KMS-11 (cell line): ENCODE results near the gene ASH1L.
"Not testable (repeated sequence)": the region's sequence is repeated elsewhere in the genome, so short reads cannot be mapped to it uniquely, and the experiment has no call there.

Experiments
- H2AFZ ChIP-seq: fragments of 200-600 bp; sonication (generic); 2 replicates; pipeline ENCODE4 v1.6.1; 2016; ENCODE audit warnings: antibody characterized with exemption, mixed run types, low read depth
- H3K27ac ChIP-seq: fragments of 200-600 bp; sonication (generic); 2 replicates; pipeline ENCODE4 v1.6.1; 2016; ENCODE audit warnings: mild to moderate bottlenecking, mixed run types
- H3K27me3 ChIP-seq: fragments of 200-600 bp; sonication (generic); 2 replicates; pipeline ENCODE4 v1.6.1; 2017; ENCODE audit warnings: mild to moderate bottlenecking, low read depth, mixed run types, moderate library complexity; ENCODE audit not compliant: insufficient read depth
- H3K36me3 ChIP-seq: fragments of 200-600 bp; sonication (generic); 2 replicates; pipeline ENCODE4 v1.6.1; 2017; ENCODE audit warnings: mild to moderate bottlenecking, mixed run types; ENCODE audit not compliant: insufficient read depth
- H3K4me1 ChIP-seq: fragments of 200-600 bp; sonication (generic); 2 replicates; pipeline ENCODE4 v1.6.1; 2016; ENCODE audit warnings: mild to moderate bottlenecking, low read depth, mixed run types; ENCODE audit not compliant: poor library complexity, severe bottlenecking
- H3K4me2 ChIP-seq: fragments of 200-600 bp; sonication (generic); 2 replicates; pipeline ENCODE4 v1.7.0; 2016; ENCODE audit warnings: mild to moderate bottlenecking, mixed run types
- H3K4me3 ChIP-seq: fragments of 200-600 bp; sonication (generic); IDR thresholded peaks from 2 replicates; pipeline ENCODE4 v1.6.1; 2017; ENCODE audit warnings: low read depth, low read length, mixed read lengths; ENCODE audit not compliant: insufficient read depth
- H3K79me2 ChIP-seq: fragments of 200-600 bp; sonication (generic); 2 replicates; pipeline ENCODE4 v1.6.1; 2016; ENCODE audit warnings: low read depth, mixed run types; ENCODE audit not compliant: insufficient read depth
- H3K9ac ChIP-seq: fragments of 200-600 bp; sonication (generic); 2 replicates; pipeline ENCODE4 v1.6.1; 2016; ENCODE audit warnings: mild to moderate bottlenecking, mixed run types
- H4K20me1 ChIP-seq: fragments of 200-600 bp; sonication (generic); 2 replicates; pipeline ENCODE4 v1.6.1; 2016; ENCODE audit warnings: mild to moderate bottlenecking, mixed run types; ENCODE audit not compliant: insufficient read depth
- CTCF ChIP-seq: fragments of 200-600 bp; sonication (generic); conservative IDR thresholded peaks from 2 replicates; pipeline ENCODE4 v1.6.1; 2017; ENCODE audit warnings: low read depth, mild to moderate bottlenecking, antibody characterized with exemption, low read length, moderate library complexity, mixed read lengths

ASH1L gene

GRCh38 chr1:155562581-155563376 lies at the start of gene ASH1L:
TSS of gene ASH1L (minus strand) at chr1:155562803. CDS start at chr1:155521519, 41,284 bp downstream.
- peak within 1 kb of the TSS; percentile 34 for H3K4me3 ChIP-seq
- H3K9ac ChIP-seq, result peak within 1 kb of the TSS; percentile 95
- peaks cover 38% of the 10 kb centered on the region for H4K20me1 ChIP-seq
- TF ChIP-seq CTCF, result peak; percentile 26; the same call in 1 of the 2 replicates
- H2AFZ ChIP-seq, result peak within 1 kb of the TSS; percentile 75
- H3K4me1 ChIP-seq, result peaks cover 44% of the 10 kb centered on the region
- H3K27me3 ChIP-seq, result no peaks in the 10 kb centered on the region
- H3K4me2 ChIP-seq, result peak within 1 kb of the TSS; percentile 93
- peaks cover 11% of the 10 kb centered on the region; the same call in 1 of the 2 replicates for H3K36me3 ChIP-seq
- peaks cover 94% of the 10 kb centered on the region for H3K79me2 ChIP-seq
- peak within 1 kb of the TSS; percentile 91 for H3K27ac ChIP-seq

- not testable (repeated sequence) for H3K36me3 ChIP-seq, H3K4me2 ChIP-seq, H4K20me1 ChIP-seq, H3K4me3 ChIP-seq, H3K4me1 ChIP-seq, H3K27ac ChIP-seq, H3K27me3 ChIP-seq, H3K79me2 ChIP-seq
- H3K9ac ChIP-seq, result peak overlapping the region; percentile 46; the same call in 1 of the 2 replicates
- H2AFZ ChIP-seq, result peak overlapping the region; percentile 70; the same call in 1 of the 2 replicates
Observed at GRCh38 chr1:155610257-155610647, 47.6 kb upstream of the ASH1L start.

- H3K79me2 ChIP-seq, result no peaks in the 10 kb centered on the region
- peaks cover 3% of the 10 kb centered on the region for H3K4me1 ChIP-seq
Observed at GRCh38 chr1:155609515-155610256, 47.1 kb upstream of the ASH1L start, which contains the start of gene MSTO1. TSS of gene MSTO1 (plus strand) at chr1:155610218. CDS start at chr1:155610249, 31 bp downstream.

GRCh38 chr1:155608888-155609225 lies 46.3 kb upstream of the ASH1L start:
- Histone ChIP-seq H3K79me2 (no peaks in the 10 kb centered on the region), H3K9ac (no peak overlapping the region), H3K27me3 (no peaks in the 10 kb centered on the region), H3K36me3 (peaks cover 10% of the 10 kb centered on the region; the same call in 1 of the 2 replicates), H3K4me1 (peaks cover 3% of the 10 kb centered on the region), H4K20me1 (no peaks in the 10 kb centered on the region), H3K4me3 (no peak overlapping the region), H3K27ac (no peak overlapping the region), H3K4me2 (no peak overlapping the region), H2AFZ (no peak overlapping the region)
- TF ChIP-seq CTCF, result no peak

More at GRCh38 chr1:155609515-155610256, 47.1 kb upstream of the ASH1L start, which contains the start of gene MSTO1:
- TF ChIP-seq CTCF, result no peak
- peak within 1 kb of the TSS; percentile 46 for H3K9ac ChIP-seq
- H3K27me3 ChIP-seq, result no peaks in the 10 kb centered on the region
- H2AFZ ChIP-seq, result peak within 1 kb of the TSS; percentile 70
- H3K27ac ChIP-seq, result peak within 1 kb of the TSS; percentile 13
- peak within 1 kb of the TSS; percentile 96 for H3K4me3 ChIP-seq
- peaks cover 10% of the 10 kb centered on the region; the same call in 1 of the 2 replicates for H3K36me3 ChIP-seq
- H3K4me2 ChIP-seq, result peak within 1 kb of the TSS; percentile 81
- no peaks in the 10 kb centered on the region for H4K20me1 ChIP-seq
